NCI-H446 (cell line): ENCODE data around the gene EIF4A3.
A peak's percentile ranks its signal among the peaks of the same experiment; 100 is the strongest.

Source experiments
- DNase-seq, 2 experiments: peaks; one replicate each; lab custom pipeline; 2025; lab: John Stamatoyannopoulos, UW

The EIF4A3 gene

GRCh38 chr17:80147035-80147822 is at the start of gene EIF4A3:
EIF4A3 (minus strand) TSS chr17:80147128; CDS start chr17:80146961, 167 bp downstream.
- peak; percentile 98 to 100 for DNase-seq

GRCh38 chr17:80196652-80197051 is 49.7 kb upstream of the EIF4A3 start:
- no peak for DNase-seq

DNA sequence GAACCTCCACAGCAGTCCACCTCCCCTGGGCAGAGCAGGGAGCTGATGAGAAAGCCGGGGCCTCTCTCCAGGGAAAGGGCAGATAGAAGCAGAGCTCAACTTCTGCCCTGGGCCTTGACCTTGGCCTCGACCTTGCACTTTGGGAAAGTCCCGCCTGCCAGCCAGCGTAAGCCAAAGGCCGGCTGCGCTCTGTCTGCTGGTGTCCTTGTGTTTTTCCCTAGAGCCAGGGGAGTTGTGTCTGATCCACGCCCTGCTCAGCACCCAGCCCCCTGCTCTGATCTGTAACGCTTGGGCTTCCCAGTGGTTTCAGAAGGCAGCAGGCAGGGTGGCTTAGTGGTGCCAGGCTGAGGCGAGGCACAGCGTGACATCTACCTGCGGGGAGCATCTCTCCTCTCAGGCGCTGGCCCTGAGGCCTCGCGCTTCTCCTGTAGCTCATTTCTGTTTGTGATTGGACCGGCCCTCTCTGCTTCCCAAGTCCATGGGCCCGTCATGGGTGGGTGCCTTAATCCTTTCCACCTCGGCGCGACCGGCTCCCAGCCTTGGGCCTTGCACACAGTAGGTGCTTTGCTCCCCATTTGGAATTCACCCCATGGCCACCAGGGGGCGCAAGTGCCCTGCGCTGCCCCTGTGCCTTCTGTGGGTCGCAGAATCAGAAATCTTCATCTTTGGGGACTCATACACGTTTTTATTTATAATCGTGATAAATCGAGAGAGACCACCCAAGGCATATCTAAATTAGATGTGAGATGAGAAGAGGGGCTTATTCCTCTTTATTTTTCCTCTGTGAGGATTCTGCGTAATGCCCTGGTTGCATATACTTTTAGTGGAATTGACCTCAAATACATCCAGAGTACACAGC is 49.0 kb upstream of the EIF4A3 start:
- peak in 1 of 2 experiments; percentile 22 for DNase-seq

DNA sequence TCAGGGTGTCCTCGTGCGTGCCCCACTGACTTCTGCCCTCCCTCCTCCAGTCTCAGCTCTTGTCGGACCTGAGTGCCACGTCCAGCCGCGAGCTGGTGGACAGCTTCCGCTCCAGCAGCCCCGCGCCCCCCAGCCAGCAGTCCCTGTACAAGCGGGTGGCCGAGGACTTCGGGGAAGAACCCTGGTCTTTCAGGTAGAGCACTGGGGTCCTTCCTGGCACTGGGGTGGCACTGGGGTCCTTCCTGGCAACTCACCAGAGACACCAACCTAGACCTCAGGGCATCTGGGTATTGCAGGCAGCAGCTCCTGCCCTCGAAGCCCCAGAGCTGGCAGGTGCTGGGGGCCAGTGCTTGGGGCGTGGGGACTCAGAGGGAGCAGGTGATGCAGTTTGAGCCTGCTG is 48.2 kb upstream of the EIF4A3 start:
- DNase-seq, result no peak

GRCh38 chr17:80191865-80192661 is 45.1 kb upstream of the EIF4A3 start:
- DNase-seq, result no peak

GRCh38 chr17:80191192-80191591 is 44.3 kb upstream of the EIF4A3 start:
- DNase-seq, result no peak

- no peak for DNase-seq
Measured at GRCh38 chr17:80190716-80191115, 43.8 kb upstream of the EIF4A3 start.

DNA sequence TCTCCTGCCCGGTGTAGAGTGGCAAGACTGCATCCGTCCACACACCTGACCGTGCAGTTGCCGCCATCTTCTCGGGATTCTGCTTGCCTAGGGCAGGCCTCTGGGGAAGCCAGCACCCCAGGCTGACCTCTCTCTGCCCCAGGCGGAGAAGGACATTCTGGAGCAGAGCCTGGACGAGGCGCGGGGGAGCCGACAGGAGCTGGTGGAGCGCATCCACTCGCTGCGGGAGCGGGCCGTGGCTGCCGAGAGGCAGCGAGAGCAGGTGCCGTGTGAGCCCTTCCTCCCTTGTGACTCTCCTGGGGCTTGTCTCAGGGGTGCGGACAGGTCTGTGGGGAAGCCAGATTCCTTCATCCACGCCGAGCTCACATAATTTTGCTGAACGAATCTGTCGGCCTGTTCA is 42.7 kb upstream of the EIF4A3 start:
- DNase-seq, result no peak

DNA sequence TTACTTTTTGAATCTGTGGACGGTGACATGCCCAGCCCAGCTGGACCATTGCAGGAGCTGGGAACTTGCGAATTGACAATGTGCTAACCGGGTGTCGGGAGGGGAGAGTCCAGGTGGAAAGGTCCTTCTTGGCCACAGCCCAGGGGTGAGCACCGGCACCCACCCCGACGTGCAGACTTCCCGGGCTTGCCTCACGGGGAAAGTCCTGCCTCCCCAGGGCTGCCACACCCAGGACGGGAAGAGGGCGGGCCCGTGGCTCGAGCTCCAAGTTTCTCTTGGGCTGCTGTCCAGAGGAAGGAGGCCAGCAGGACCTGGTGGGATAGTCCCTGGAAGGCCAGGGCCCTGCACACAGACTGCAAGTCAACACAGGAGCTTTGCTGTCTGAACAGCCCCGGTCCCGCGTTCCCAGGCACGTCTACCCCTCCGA is 40.6 kb upstream of the EIF4A3 start:
- DNase-seq, result no peak

DNA sequence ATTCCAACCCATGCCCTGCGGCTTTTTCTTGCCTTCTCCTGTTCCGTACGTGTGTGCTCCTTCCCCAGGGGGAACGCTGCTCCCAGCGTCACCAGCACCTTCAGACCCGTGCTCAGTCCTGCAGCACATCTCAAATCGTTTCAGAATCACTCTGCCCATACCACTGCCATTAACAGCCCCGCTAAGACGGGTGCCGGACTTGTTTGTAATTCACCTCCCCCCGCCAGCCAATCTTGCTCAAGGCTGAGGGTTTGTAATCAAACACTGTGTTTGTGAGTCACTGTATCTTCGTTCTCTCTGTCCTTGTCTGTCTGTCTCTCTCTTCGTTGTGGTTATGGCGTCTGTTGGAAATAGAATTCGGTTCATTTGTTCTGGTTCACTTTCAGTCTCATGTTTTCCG is 40.2 kb upstream of the EIF4A3 start:
- DNase-seq, result no peak

- DNase-seq, result no peak
Measured at GRCh38 chr17:80185968-80186367, 39.0 kb upstream of the EIF4A3 start.

DNA sequence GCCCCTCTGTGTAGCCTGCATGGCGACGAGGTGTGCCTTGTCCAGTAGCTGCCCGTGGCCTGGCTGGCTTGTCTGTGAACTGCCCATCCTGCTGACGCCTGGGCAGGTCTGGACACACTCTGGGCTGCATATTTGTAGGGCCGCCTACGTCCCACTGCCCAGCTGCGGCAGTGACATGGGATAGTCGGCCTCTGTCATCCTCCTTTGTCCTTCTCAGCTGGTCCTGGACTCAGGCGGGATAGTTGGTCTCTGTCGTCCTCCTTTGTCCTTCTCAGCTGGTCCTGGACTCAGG is 37.4 kb upstream of the EIF4A3 start:
- no peak for DNase-seq

- DNase-seq, result no peak
Measured at GRCh38 chr17:80183581-80184422, 36.9 kb upstream of the EIF4A3 start.

GRCh38 chr17:80182845-80183223 is 35.9 kb upstream of the EIF4A3 start:
- no peak for DNase-seq

GRCh38 chr17:80182118-80182844 is 35.4 kb upstream of the EIF4A3 start:
- DNase-seq, result no peak

DNA sequence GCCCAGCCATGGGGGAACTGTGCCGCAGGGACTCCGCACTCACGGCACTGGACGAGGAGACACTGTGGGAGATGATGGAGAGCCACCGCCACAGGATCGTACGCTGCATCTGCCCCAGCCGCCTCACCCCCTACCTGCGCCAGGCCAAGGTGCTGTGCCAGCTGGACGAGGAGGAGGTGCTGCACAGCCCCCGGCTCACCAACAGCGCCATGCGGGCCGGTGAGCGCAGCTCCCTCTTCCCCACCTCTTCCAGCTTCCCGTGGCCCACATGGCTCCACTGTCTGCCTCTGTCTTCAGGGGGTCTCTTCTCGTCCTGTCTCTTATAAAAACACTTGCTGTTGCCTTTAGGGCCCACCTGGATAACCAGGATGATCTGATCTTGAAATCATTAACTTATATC is 34.5 kb upstream of the EIF4A3 start:
- DNase-seq, result no peak

GRCh38 chr17:80180192-80180591 is 33.3 kb upstream of the EIF4A3 start:
- no peak for DNase-seq

- DNase-seq, result no peak
Measured at GRCh38 chr17:80177986-80178595, 31.2 kb upstream of the EIF4A3 start.

- no peak for DNase-seq
Measured at GRCh38 chr17:80176757-80177156, 29.8 kb upstream of the EIF4A3 start.

GRCh38 chr17:80173916-80174315 is 27.0 kb upstream of the EIF4A3 start:
- no peak for DNase-seq

DNA sequence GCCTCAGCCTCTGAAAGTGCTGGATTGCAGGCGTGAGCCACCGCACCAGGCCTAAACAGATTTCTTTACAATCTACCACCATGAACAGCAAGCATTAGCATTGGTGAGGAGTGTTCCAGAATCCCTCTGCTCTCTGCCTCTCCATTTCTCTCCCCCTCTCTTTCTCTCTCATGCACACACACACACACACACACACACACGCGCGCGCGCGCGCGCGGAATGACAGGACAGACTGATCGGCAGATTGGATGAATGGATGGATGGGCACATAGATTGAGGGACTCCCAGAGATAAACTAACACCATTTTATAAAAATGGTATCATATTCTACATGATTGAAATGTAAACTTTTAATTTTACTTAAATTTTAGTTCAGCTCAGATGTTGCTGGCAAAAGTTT is 26.2 kb upstream of the EIF4A3 start:
- DNase-seq, result no peak
